Fibroblast of gingiva (primary cell): ENCODE measurements around the gene HADHB.
"Not testable (repeated sequence)": the region's sequence is repeated elsewhere in the genome, so short reads cannot be mapped to it uniquely, and the experiment has no call there.

Experiments
- DNase-seq: peaks from one replicate; pipeline ENCODE4 v3.0.0-alpha.2; 2011; ENCODE audit warnings: low read depth

The HADHB gene

GRCh38 chr2:26329083-26329482 lies 84.3 kb downstream of the HADHB start:
- DNase-seq: not testable (repeated sequence)

- DNase-seq: peak; percentile 76
Measured at GRCh38 chr2:26330114-26330549, 85.4 kb downstream of the HADHB start.

GRCh38 chr2:26330604-26331003 lies 85.9 kb downstream of the HADHB start:
- no peak for DNase-seq

GRCh38 chr2:26331321-26331720 lies 86.6 kb downstream of the HADHB start:
- DNase-seq: not testable (repeated sequence)

GRCh38 chr2:26333293-26333692 lies 88.6 kb downstream of the HADHB start:
- DNase-seq: no peak

- no peak for DNase-seq
Measured at GRCh38 chr2:26335231-26335630, 90.5 kb downstream of the HADHB start.

- no peak for DNase-seq
Measured at GRCh38 chr2:26336719-26337118, 92.0 kb downstream of the HADHB start.

- DNase-seq: no peak
Measured at GRCh38 chr2:26337298-26337697, 92.6 kb downstream of the HADHB start.
